ENCODE results near the gene POLR2C. TPM values are rescaled to one million over a fixed set of nuclear protein-coding genes. Genes with fewer than 3 reads are reported as not detected.

Gene POLR2C
- total RNA-seq, 4 donors from 2014 or later, result 80.0 to 141 (median 100.0) TPM

DNA sequence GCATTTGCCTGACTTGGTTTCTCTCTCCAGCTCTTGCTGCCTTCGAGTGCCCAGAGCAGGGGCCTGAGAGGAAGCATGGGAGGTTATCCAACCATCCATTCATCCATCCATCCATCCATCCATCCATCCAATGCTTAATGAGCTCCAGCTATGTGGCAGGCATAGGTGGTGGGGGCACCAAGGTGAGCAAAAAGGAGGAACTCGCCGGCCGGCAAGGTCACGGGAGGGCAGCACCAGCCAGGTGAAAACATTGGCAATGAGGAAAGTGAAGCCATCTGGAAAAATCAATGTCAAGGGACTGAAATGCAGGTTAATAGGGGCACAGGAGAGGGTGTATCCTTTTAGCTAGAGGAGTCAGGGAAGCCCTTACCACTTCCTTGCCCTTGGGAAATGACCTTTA, 42.0 kb downstream of the POLR2C start:
- H3K36me3 ChIP-seq, result no peaks in the 10 kb centered on the region
- TF ChIP-seq, protein P1, sequence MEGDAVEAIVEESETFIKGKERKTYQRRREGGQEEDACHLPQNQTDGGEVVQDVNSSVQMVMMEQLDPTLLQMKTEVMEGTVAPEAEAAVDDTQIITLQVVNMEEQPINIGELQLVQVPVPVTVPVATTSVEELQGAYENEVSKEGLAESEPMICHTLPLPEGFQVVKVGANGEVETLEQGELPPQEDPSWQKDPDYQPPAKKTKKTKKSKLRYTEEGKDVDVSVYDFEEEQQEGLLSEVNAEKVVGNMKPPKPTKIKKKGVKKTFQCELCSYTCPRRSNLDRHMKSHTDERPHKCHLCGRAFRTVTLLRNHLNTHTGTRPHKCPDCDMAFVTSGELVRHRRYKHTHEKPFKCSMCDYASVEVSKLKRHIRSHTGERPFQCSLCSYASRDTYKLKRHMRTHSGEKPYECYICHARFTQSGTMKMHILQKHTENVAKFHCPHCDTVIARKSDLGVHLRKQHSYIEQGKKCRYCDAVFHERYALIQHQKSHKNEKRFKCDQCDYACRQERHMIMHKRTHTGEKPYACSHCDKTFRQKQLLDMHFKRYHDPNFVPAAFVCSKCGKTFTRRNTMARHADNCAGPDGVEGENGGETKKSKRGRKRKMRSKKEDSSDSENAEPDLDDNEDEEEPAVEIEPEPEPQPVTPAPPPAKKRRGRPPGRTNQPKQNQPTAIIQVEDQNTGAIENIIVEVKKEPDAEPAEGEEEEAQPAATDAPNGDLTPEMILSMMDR (IDR thresholded peaks at IDR 0.05), result no peak
- TF ChIP-seq POLR2A (IDR thresholded peaks at IDR 0.05) (no peak), POLR2AphosphoS5 (IDR thresholded peaks at IDR 0.05) (no peak), EP300 (IDR thresholded peaks at IDR 0.05) (no peak)
- H3K4me1 ChIP-seq, result no peaks in the 10 kb centered on the region
- H3K27me3 ChIP-seq, result peaks cover 16% of the 10 kb centered on the region
- no peak overlapping the region for H3K27ac ChIP-seq
- WGBS, 2 donors (ENCODE audit: low coverage in 1 of 2), result 71% methylated on average over 4 of the region's 5 CpGs; no CpG with 5 or more reads in 1 of the 2 donors
- no peaks in the 10 kb centered on the region for H3K9me3 ChIP-seq
- H3K4me3 ChIP-seq, result no peak overlapping the region
- ATAC-seq, result no peak

DNA sequence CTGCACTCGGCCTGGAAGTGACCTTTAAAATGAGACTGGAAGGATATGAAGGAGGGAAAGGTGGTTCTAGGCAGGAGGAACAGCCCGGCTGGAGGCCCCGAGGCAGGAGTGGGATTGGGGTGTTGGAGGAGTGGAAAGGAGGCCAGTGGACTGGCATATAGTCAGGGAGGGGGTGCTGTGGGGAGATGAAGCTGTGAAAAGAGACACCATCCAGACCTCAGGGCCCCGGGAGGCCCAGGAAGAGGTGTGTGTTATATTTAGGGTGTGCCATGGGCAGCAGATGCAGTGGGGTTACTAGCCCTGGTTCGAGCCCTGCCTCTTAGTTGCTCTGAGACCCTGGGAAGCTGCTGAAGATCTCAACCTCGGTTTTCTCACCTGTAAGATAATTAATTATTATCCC, 42.7 kb downstream of the POLR2C start:
- WGBS, 2 donors (ENCODE audit: low coverage in 1 of 2), result 67 to 82% methylated on average over 1 to 5 of the region's 6 CpGs
- Histone ChIP-seq H3K36me3 (no peaks in the 10 kb centered on the region), H3K4me1 (peaks cover 0 to 6% (median 0%) of the 10 kb centered on the region in 3 donors), H3K9me3 (no peaks in the 10 kb centered on the region), H3K4me3 (no peak overlapping the region), H3K27me3 (peaks cover 16% of the 10 kb centered on the region), H3K27ac (no peak overlapping the region)
- no peak for ATAC-seq
- TF ChIP-seq POLR2AphosphoS5 (IDR thresholded peaks at IDR 0.05) (no peak), POLR2A (IDR thresholded peaks at IDR 0.05) (no peak), EP300 (IDR thresholded peaks at IDR 0.05) (no peak)
- TF ChIP-seq, protein P1 (IDR thresholded peaks at IDR 0.05), result no peak

DNA sequence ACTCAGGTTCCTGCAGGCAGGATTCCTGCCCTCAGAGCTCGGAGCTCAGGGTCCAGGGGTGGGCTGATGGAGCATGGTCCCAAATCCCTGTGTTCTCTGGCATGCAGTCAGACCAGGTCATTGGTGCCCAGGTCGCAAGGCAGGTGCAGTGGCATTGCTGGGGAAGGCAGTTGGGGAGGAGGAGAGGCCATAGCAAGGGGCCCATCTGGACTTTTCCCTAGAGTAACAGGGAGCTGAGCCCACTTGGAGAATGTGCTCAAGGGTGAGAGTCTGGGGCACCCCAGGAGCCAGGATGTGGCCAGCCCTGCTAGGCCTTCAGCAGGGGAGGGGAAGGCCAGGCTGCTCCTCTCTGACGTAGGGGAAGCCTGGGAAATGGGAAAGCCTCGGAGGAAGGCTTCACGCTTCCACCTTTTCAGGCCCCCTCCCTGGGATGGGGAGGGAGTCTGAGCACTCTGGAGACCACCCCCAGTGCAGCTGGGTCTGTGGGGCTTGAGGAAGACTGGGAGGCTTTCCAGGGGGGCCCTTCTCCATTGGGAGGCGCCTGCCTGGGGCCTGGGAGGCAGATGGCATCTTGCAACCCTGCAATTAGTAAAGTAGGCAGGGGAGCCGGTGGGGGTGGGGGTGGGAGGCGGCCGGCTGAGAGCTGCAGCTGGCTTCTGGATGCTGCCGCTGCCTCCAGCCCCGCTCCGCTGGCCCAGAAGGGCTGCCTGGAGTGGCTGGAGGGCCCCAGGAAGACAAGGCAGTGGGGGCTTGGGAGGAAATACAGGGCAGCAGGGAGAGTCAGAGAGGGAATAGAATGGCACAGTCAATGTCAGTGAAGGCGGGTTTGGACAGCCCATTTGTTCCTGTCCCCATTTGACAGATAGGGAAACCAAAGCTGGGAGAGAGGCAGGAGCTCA, 44.9 kb downstream of the POLR2C start:
- ATAC-seq, result no peak
- Histone ChIP-seq H3K36me3 (peaks cover 0 to 8% of the 10 kb centered on the region in 2 donors), H3K9me3 (no peaks in the 10 kb centered on the region), H3K4me3 (no peak overlapping the region), H3K27me3 (peaks cover 16% of the 10 kb centered on the region), H3K27ac (no peak overlapping the region), H3K4me1 (peaks cover 0 to 11% (median 0%) of the 10 kb centered on the region in 3 donors)
- WGBS, 2 donors (ENCODE audit: low coverage in 1 of 2), result 68% methylated on average over 4 of the region's 13 CpGs; no CpG with 5 or more reads in 1 of the 2 donors
- TF ChIP-seq POLR2A (IDR thresholded peaks at IDR 0.05) (no peak), EP300 (IDR thresholded peaks at IDR 0.05) (no peak), POLR2AphosphoS5 (IDR thresholded peaks at IDR 0.05) (no peak)
- TF ChIP-seq, protein P1 (IDR thresholded peaks at IDR 0.05), result no peak

DNA sequence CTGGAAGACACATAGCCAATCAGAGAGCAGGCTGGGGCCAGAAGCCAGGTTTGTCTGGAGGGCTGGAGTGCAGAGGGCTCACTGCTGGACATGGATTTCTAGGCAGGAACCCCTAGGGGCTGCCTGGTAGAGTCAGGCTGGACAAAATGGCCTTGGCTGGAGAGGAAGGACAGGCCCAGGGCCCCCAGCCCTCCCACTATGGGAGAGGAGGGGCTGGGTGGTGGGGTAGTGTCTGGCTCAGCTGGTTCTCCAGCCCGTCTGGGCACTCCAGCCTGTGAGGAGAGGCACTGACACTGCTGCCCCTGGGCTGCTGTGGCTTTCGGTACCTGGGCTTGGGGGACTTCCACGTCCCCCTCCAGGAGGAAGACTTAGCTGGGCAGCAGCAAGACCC, 45.6 kb downstream of the POLR2C start:
- H3K27ac ChIP-seq, result no peak overlapping the region
- no peak for ATAC-seq
- peaks cover 0 to 15% of the 10 kb centered on the region in 2 donors for H3K36me3 ChIP-seq
- no peak overlapping the region for H3K4me3 ChIP-seq
- no CpG with 5 or more reads among the region's 3 CpGs for WGBS, 2 donors (ENCODE audit: low coverage in 1 of 2)
- H3K4me1 ChIP-seq, result peaks cover 0 to 11% (median 0%) of the 10 kb centered on the region in 3 donors
- TF ChIP-seq EP300 (IDR thresholded peaks at IDR 0.05) (no peak), POLR2AphosphoS5 (IDR thresholded peaks at IDR 0.05) (no peak), POLR2A (IDR thresholded peaks at IDR 0.05) (no peak)
- TF ChIP-seq, protein P1 (IDR thresholded peaks at IDR 0.05), result no peak
- H3K9me3 ChIP-seq, result no peaks in the 10 kb centered on the region
- peaks cover 16% of the 10 kb centered on the region for H3K27me3 ChIP-seq

Measured in gastroesophageal sphincter (tissue), 4 donors.